GM12878 (cell line): ENCODE measurements around the gene PDGFA. TPM values are rescaled to one million over a fixed set of nuclear protein-coding genes. Genes with fewer than 3 reads are reported as not detected.

Experiments
- ATAC-seq: fragments of 200-7000 bp; cut with Tn5 transposase; 3 replicates; pipeline ENCODE4 v1.9.1; 2020; ENCODE audit warnings: mild to moderate bottlenecking, moderate library complexity
- BruUV-seq: library from RNA; stranded (reverse); fragments of 400-500 nt; replicated peaks from 2 replicates; lab custom pipeline; 2021; lab: Mats Ljungman, UMichigan
- CTCF ChIA-PET: fragments of 300-600 bp; sonication (Branson Sonifier 250); formaldehyde crosslinking; extraction: SDS; loops from one replicate; lab custom pipeline; 2021; ENCODE audit warnings: inconsistent platforms; lab: Yijun Ruan, JAX
- POLR2A ChIA-PET: fragments of 350-600 bp; formaldehyde crosslinking; extraction: SDS; loops from one replicate; lab custom pipeline; 2021; ENCODE audit warnings: inconsistent platforms; lab: Charles Lee
- RAD21 ChIA-PET: fragments of 300-600 bp; sonication (Branson Sonifier 250); formaldehyde crosslinking; loops from one replicate; lab custom pipeline; 2023; ENCODE audit warnings: antibody characterized with exemption; ENCODE audit not compliant: unreplicated experiment; lab: Charles Lee
- SMC1A ChIA-PET: fragments of 300-600 bp; sonication (Branson Sonifier 250); formaldehyde crosslinking; loops from one replicate; lab custom pipeline; 2023; ENCODE audit not compliant: unreplicated experiment, uncharacterized antibody; lab: Charles Lee
- DNase-seq: peaks from one replicate; pipeline ENCODE4 v3.0.0-alpha.2; 2011; ENCODE audit warnings: low read depth, low spot score
- FAIRE-seq: peaks from 3 replicates; lab custom pipeline; 2011; peaks lifted over from hg19 to GRCh38; lab: Jason Lieb, UNC
- H2AFZ ChIP-seq: 2 replicates; pipeline ENCODE4 v1.6.0; 2011; ENCODE audit warnings: low read depth, low read length, control low read depth; ENCODE audit not compliant: control insufficient read depth
- H3K27ac ChIP-seq: 2 replicates; pipeline ENCODE4 v1.5.1; 2011; ENCODE audit warnings: control low read depth; ENCODE audit not compliant: control insufficient read depth, insufficient read depth
- H3K27me3 ChIP-seq, 2 experiments: replicated peaks in 1 of 2; 2 replicates each; pipeline versions ENCODE4 v1.6.0 to v1.6.1; 2011; ENCODE audit warnings: low read length in 1 of 2; ENCODE audit not compliant: control insufficient read depth in 2 of 2, insufficient read depth in 2 of 2
- H3K36me3 ChIP-seq, 2 experiments: 2 replicates each; pipeline ENCODE4 v1.5.1; 2011; ENCODE audit warnings: low read length in 1 of 2; ENCODE audit not compliant: control insufficient read depth in 2 of 2, insufficient read depth in 2 of 2
- H3K4me1 ChIP-seq: 2 replicates; pipeline ENCODE4 v1.6.1; 2011; ENCODE audit warnings: mild to moderate bottlenecking, low read length, moderate library complexity, mixed read lengths; ENCODE audit not compliant: control insufficient read depth, insufficient read depth
- H3K4me2 ChIP-seq: 2 replicates; pipeline ENCODE4 v1.6.0; 2011; ENCODE audit warnings: control low read depth; ENCODE audit not compliant: control insufficient read depth, insufficient read depth
- H3K4me3 ChIP-seq: fragments of 200-600 bp; sonication (generic); 2 replicates; pipeline ENCODE4 v1.5.1; 2016
- H3K79me2 ChIP-seq: 2 replicates; pipeline ENCODE4 v1.6.0; 2011; ENCODE audit warnings: low read length; ENCODE audit not compliant: control insufficient read depth, insufficient read depth
- H3K9ac ChIP-seq: 2 replicates; pipeline ENCODE4 v1.8.0; 2011; ENCODE audit warnings: low read length, control low read depth, mixed read lengths; ENCODE audit not compliant: control insufficient read depth, insufficient read depth
- H3K9me3 ChIP-seq: replicated peaks from 3 replicates; pipeline ENCODE4 v1.5.1; 2011; ENCODE audit warnings: mild to moderate bottlenecking, low read length; ENCODE audit not compliant: control insufficient read depth, insufficient read depth
- H4K20me1 ChIP-seq: 2 replicates; pipeline ENCODE4 v1.6.0; 2011; ENCODE audit not compliant: control insufficient read depth, insufficient read depth
- E4F1 ChIP-seq: fragments of 450-650 bp; IDR thresholded peaks from 2 replicates; pipeline ENCODE4 v1.6.1; 2018; ENCODE audit warnings: borderline replicate concordance, mild to moderate bottlenecking; ENCODE audit not compliant: partially characterized antibody
- MEF2A ChIP-seq: IDR thresholded peaks from 2 replicates; pipeline ENCODE4 v1.6.1; 2011; ENCODE audit warnings: low read depth, mild to moderate bottlenecking, low read length, moderate library complexity; ENCODE audit not compliant: insufficient read depth
- MYC ChIP-seq: IDR thresholded peaks from 2 replicates; pipeline ENCODE4 v1.6.1; 2011; ENCODE audit warnings: mild to moderate bottlenecking, low read length, moderate library complexity, inconsistent platforms; ENCODE audit not compliant: insufficient read depth, insufficient replicate concordance, insufficient read length, severe bottlenecking
- REST ChIP-seq: IDR thresholded peaks from 2 replicates; pipeline ENCODE4 v1.6.1; 2012; ENCODE audit warnings: mild to moderate bottlenecking, low read depth, low read length
- SMC3 ChIP-seq: IDR thresholded peaks from 2 replicates; pipeline ENCODE4 v1.6.1; 2011; ENCODE audit warnings: low read length, improper control_type of control experiment, borderline replicate concordance
- WGBS: methylation state at CpG from one replicate; pipeline ENCODE4 v1.1.6; 2016; ENCODE audit warnings: low lambda C conversion rate; ENCODE audit not compliant: insufficient replicate concordance, insufficient coverage; ENCODE audit errors: missing lambda C conversion rate; 5-methylcytosine and 5-hydroxymethylcytosine counted together
- in situ Hi-C: fragments of 300-500 bp; cut with MboI; formaldehyde crosslinking; loops from 9 replicates; pipeline ENCODE4 v1.14.3; 2018; ENCODE audit warnings: mixed read lengths
- intact Hi-C: fragments of 100-400 bp; cut with micrococcal nuclease; formaldehyde crosslinking; loops from one replicate; pipeline ENCODE4 v1.14.2; 2022; ENCODE audit not compliant: unreplicated experiment
- polyA plus RNA-seq, 11 experiments: library from polyadenylated mRNA; depleted of rRNA in 4 of 11; unstranded in 6 of 11; stranded (reverse) in 5 of 11; fragments of >200 nt; fragmentation: Nextera tagmentation in 4 of 11; fragmentation: Illumina TruSeq in 1 of 11; extraction: Ambion mirVana in 4 of 11; extraction: Trizol in 1 of 11; gene quantifications; 1 replicate in 1 of 11; 2 replicates in 10 of 11; pipeline versions ENCODE4 v1.2.1 to v1.2.3, GENCODE V29; 2011 to 2016; ENCODE audit warnings: inconsistent platforms in 2 of 11, missing spikeins in 2 of 11, low read depth in 1 of 11
- total RNA-seq, 4 experiments: library from RNA; depleted of rRNA in 3 of 4; stranded (reverse); fragments of >200 nt in 3 of 4; fragmentation: Illumina TruSeq in 1 of 4; extraction: Trizol in 1 of 4; gene quantifications; 2 replicates each; pipeline versions ENCODE4 v1.2.1 to v1.2.3, GENCODE V29; 2013 to 2021
- TF ChIP-seq, protein P1 (sequence below): fragments of 450-650 bp; IDR thresholded peaks from 2 replicates; pipeline ENCODE4 v1.6.1; 2016; ENCODE audit warnings: mild to moderate bottlenecking, moderate library complexity, borderline replicate concordance
- TF ChIP-seq, protein P2 (sequence below): fragments of 450-650 bp; formaldehyde crosslinking; IDR thresholded peaks from 2 replicates; pipeline ENCODE4 v1.4.0; 2022; ENCODE audit warnings: mild to moderate bottlenecking, moderate library complexity

Gene PDGFA
- total and polyA plus RNA-seq, 10 of the 15 experiments (the other 5 are each of a cell fraction or from before 2014, with no cell fraction given) = 2.5 to 10.0 (median 5.6) TPM

DNA sequence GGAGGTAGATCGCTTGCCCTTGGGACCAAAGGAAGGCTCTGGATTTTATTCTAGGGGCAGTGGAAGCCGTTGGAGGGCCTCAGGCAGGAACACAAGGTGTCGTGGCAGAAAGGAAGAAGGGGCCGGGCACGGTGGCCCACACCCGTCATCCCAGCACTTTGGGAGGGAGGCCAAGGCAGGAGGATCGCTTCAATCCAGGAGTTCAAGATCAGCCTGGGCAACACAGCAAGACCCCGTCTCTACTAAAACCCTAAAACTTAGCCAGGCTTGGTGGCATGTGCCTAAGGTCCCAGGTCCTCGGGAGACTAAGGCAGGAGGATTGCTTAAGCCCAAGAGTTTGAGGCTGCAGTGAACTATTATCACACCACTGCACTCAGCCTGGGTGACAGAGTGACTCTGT lies 5.2 kb upstream of the PDGFA start:
- ATAC-seq = no peak
- in situ Hi-C loops (loop anchor here (5.0 kb wide), 1 partner anchor 63 kb away; no protein-coding TSS in a partner anchor), intact Hi-C loops (loop anchor here (10.0 kb wide), 2 partner anchors 200 to 350 kb away; partner anchors contain the start of gene GET4)
- Histone ChIP-seq H3K36me3 (no peaks in the 10 kb centered on the region), H3K4me2 (no peak overlapping the region), H3K4me1 (peaks cover 16% of the 10 kb centered on the region), H3K9ac (no peak overlapping the region), H3K4me3 (no peak overlapping the region), H3K27ac (no peak overlapping the region), H3K79me2 (no peaks in the 10 kb centered on the region), H4K20me1 (no peaks in the 10 kb centered on the region), H2AFZ (no peak overlapping the region), H3K27me3 (peaks cover 2 to 3% of the 10 kb centered on the region in 2 experiments), H3K9me3 (no peaks in the 10 kb centered on the region; the same call in 2 of the 3 replicates)
- no peak for DNase-seq
- 70% methylated on average over 9 of the region's 9 CpGs for WGBS
- no peak for FAIRE-seq
- no TSS peak for BruUV-seq
- ChIA-PET RAD21 (no interaction called here), POLR2A (no interaction called here), CTCF (no interaction called here), SMC1A (no interaction called here)
- no peak for TF ChIP-seq REST
- no peak for TF ChIP-seq MYC
- TF ChIP-seq SMC3 = no peak
- TF ChIP-seq, protein P1, sequence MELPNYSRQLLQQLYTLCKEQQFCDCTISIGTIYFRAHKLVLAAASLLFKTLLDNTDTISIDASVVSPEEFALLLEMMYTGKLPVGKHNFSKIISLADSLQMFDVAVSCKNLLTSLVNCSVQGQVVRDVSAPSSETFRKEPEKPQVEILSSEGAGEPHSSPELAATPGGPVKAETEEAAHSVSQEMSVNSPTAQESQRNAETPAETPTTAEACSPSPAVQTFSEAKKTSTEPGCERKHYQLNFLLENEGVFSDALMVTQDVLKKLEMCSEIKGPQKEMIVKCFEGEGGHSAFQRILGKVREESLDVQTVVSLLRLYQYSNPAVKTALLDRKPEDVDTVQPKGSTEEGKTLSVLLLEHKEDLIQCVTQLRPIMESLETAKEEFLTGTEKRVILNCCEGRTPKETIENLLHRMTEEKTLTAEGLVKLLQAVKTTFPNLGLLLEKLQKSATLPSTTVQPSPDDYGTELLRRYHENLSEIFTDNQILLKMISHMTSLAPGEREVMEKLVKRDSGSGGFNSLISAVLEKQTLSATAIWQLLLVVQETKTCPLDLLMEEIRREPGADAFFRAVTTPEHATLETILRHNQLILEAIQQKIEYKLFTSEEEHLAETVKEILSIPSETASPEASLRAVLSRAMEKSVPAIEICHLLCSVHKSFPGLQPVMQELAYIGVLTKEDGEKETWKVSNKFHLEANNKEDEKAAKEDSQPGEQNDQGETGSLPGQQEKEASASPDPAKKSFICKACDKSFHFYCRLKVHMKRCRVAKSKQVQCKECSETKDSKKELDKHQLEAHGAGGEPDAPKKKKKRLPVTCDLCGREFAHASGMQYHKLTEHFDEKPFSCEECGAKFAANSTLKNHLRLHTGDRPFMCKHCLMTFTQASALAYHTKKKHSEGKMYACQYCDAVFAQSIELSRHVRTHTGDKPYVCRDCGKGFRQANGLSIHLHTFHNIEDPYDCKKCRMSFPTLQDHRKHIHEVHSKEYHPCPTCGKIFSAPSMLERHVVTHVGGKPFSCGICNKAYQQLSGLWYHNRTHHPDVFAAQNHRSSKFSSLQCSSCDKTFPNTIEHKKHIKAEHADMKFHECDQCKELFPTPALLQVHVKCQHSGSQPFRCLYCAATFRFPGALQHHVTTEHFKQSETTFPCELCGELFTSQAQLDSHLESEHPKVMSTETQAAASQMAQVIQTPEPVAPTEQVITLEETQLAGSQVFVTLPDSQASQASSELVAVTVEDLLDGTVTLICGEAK = no peak
- TF ChIP-seq E4F1 = no peak
- no peak for TF ChIP-seq MEF2A
- TF ChIP-seq, protein P2, sequence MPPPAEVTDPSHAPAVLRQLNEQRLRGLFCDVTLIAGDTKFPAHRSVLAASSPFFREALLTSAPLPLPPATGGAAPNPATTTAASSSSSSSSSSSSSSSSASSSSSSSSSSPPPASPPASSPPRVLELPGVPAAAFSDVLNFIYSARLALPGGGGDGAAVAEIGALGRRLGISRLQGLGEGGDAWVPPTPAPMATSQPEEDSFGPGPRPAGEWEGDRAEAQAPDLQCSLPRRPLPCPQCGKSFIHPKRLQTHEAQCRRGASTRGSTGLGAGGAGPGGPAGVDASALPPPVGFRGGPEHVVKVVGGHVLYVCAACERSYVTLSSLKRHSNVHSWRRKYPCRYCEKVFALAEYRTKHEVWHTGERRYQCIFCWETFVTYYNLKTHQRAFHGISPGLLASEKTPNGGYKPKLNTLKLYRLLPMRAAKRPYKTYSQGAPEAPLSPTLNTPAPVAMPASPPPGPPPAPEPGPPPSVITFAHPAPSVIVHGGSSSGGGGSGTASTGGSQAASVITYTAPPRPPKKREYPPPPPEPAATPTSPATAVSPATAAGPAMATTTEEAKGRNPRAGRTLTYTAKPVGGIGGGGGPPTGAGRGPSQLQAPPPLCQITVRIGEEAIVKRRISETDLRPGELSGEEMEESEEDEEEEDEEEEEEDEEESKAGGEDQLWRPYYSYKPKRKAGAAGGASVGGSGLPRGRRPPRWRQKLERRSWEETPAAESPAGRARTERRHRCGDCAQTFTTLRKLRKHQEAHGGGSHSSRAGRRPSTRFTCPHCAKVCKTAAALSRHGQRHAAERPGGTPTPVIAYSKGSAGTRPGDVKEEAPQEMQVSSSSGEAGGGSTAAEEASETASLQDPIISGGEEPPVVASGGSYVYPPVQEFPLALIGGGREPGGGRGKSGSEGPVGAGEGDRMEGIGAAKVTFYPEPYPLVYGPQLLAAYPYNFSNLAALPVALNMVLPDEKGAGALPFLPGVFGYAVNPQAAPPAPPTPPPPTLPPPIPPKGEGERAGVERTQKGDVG (CRISPR knock-in tag) = no peak
